Stimulated activated CD8-positive, alpha-beta memory T cell treated with anti-CD3 and anti-CD28 coated beads, Interleukin-15, amount 100 ng/mL, for 4 hours (primary cell): ENCODE data around the gene ERVW-1.
"Not testable (repeated sequence)": the region's sequence is repeated elsewhere in the genome, so short reads cannot be mapped to it uniquely, and the experiment has no call there.

Experiments
- DNase-seq, 2 donors: peaks; one replicate each; pipeline ENCODE4 v3.0.0-alpha.2; 2020; ENCODE audit warnings: low read depth in 2 of 2

Gene ERVW-1

GRCh38 chr7:92475261-92475770 is 2.4 kb downstream of the ERVW-1 start:
- not testable (repeated sequence) for DNase-seq

GRCh38 chr7:92473989-92474388 is 3.8 kb downstream of the ERVW-1 start:
- not testable (repeated sequence) for DNase-seq

- not testable (repeated sequence) for DNase-seq
These were observed 9.2 kb downstream of the ERVW-1 start for GRCh38 chr7:92468589-92468988.

GRCh38 chr7:92466682-92467081 is 11.1 kb downstream of the ERVW-1 start:
- no peak for DNase-seq

- DNase-seq, result no peak
These were observed 13.2 kb downstream of the ERVW-1 start for GRCh38 chr7:92464515-92464914.

GRCh38 chr7:92462560-92462959 is 15.2 kb downstream of the ERVW-1 start:
- no peak for DNase-seq

- DNase-seq, result no peak
These were observed 16.4 kb downstream of the ERVW-1 start for GRCh38 chr7:92461027-92462003.

- no peak for DNase-seq
These were observed 17.2 kb downstream of the ERVW-1 start for GRCh38 chr7:92460510-92460909.

GRCh38 chr7:92460109-92460508 is 17.6 kb downstream of the ERVW-1 start:
- no peak for DNase-seq

GRCh38 chr7:92456236-92456635 is 21.5 kb downstream of the ERVW-1 start:
- no peak for DNase-seq

- DNase-seq, result no peak
These were observed 26.1 kb downstream of the ERVW-1 start for GRCh38 chr7:92451645-92452044.

GRCh38 chr7:92448205-92448747 is 29.5 kb downstream of the ERVW-1 start:
- DNase-seq, result peak; percentile 8 to 26

GRCh38 chr7:92447345-92448204 is 30.2 kb downstream of the ERVW-1 start, which contains the start of gene GATAD1:
Gene GATAD1 (plus strand): TSS chr7:92447482. CDS start chr7:92447730, 248 bp downstream.
- peak; percentile 54 to 63 for DNase-seq

- DNase-seq, result no peak
These were observed 30.8 kb downstream of the ERVW-1 start for GRCh38 chr7:92446869-92447344.

GRCh38 chr7:92442720-92443119 is 35.0 kb downstream of the ERVW-1 start:
- DNase-seq, result not testable (repeated sequence)

GRCh38 chr7:92437956-92438491 is 39.7 kb downstream of the ERVW-1 start:
- no peak for DNase-seq

GRCh38 chr7:92436612-92437445 is 40.9 kb downstream of the ERVW-1 start:
- no peak for DNase-seq

- DNase-seq, result no peak
These were observed 42.2 kb downstream of the ERVW-1 start for GRCh38 chr7:92435542-92435941.

GRCh38 chr7:92433019-92433418 is 44.7 kb downstream of the ERVW-1 start:
- DNase-seq, result no peak

- DNase-seq, result no peak
These were observed 45.3 kb downstream of the ERVW-1 start for GRCh38 chr7:92432299-92432946.
